NCI-H1417 (cell line): ENCODE data around the gene SART1.

Experiments
- DNase-seq, 3 experiments: peaks; one replicate each; lab custom pipeline; 2025; lab: John Stamatoyannopoulos, UW

The SART1 gene

DNA sequence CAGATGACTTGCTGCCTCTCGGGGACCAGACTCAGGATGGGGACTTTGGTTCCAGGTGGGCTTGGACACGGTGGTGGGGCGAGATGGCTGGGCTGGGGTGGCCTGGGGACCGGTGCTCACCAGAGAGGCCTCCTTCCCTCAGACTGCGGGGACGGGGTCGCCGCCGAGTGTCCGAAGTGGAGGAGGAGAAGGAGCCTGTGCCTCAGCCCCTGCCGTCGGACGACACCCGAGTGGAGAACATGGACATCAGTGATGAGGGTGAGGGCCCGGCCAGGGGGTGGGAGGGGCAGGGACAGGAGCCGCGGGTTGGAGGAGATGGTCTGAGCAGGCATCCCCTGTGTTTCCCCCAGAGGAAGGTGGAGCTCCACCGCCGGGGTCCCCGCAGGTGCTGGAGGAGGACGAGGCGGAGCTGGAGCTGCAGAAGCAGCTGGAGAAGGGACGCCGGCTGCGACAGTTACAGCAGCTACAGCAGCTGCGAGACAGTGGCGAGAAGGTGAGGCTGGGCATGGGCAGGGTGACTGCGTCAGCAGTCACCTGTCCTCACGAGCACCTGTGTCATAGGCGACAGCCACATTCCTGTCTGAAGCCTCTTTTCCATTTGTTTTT lies 5.9 kb downstream of the SART1 start:
- no peak for DNase-seq

DNA sequence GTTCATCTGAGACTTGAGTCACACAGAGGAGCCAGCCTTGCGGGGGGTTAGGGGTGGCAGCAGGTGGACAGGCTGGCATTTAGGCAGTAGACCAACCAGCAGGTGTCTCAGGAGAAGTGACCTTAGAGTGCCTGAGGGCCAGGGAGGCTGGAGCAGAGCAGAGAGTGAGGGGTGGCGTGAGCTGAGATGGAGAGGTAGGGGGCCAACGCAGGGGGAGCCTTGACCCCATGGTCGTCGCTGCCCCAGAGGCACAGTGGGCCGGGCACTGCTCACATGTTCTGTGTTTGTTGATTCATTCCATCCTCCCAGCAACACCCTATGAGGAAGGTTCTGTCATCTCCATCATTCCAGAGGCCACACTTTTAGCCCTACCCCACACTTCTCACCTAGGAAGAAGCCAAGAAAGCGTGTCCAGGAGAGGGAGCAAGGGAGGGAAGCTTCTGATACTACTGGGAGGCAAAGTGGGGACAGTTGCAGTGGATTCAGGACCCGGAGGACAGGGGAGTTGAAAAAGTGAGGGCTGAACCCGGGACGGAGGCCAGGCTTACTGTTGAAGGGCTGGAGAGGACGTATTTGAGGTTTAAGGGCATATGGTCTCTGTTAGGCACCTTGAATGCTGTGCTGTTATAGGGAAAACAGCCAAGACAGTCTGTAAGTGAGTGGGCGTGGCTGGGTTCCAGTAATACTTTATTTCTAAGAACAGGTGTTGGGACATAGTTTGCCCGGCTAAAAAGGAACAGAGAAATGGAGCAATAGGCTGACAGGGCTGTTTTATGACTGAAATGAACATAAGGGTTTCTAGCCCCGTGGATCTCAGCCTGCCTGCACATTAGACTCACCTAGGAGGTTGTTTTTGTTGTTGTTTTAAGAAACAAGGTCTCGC lies 7.3 kb downstream of the SART1 start:
- DNase-seq: no peak

DNA sequence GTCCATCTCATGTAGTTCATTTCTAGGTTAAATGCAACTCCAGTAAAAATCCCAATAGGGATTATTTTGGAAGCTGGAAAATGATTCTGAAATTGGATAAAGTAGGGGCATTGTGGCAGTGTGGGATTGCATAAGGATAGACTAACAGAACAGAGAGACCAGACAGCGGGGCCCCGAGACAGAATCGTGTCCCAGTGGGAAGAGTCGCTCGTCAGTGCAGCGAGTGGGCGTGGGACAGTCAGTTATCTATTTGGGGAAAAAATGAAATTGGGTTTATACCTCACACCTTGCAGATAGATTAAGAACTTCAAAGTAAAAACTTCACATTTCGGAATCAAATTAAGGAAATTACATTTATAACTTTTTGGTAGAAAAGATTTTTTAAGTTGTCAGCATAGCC lies 10.6 kb downstream of the SART1 start:
- no peak for DNase-seq

DNA sequence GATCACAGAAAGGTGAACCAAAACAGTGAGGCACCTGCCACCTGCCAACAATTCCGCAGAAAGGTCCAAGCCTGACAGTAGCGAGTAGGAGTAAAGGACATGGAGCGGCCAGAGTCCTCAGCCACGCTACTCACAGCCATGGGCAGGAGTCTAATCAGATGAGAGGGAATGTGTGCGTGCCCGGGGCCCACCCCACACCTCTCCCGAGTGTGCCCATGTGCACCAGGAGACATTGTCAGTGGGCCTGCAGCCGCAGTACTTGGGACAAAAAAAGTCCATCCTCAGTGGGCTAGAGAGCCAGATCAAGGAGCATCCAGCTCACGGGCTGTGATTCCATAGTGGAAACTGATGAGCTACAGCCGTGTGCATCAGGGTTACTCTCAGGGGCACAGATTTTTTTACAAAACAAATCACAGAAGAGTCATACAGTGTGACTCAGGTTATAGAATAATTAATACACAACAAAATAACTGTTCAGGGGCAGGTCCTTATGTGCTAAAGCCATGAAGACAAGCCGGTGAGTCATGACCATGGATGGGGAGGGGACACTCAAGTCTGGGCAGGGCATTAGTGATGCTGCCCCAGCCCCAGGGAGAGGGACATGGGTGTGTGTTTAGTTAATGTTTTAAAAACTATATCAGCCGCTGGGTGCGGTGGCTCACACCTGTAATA lies 12.0 kb downstream of the SART1 start:
- no peak for DNase-seq

DNA sequence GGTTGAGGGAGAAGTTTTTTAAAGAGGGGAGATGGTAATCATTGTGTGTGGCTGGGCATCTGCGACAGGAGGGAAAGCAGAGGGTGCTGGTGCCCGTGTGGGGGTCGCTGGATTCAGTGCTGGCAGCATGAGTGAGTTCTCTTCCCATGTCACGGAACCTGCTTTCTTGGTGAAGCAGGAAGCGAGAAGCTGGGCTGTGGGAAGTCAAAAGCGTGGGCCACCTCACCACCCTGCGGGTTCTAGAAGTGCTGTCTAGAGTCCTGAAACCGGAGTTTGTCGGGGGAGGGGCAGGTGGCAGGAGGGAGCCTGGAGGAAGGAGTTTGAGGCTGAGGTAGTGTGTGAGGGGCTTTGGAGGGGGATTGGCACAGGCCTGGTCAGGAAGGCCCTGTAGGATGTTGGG lies 14.2 kb downstream of the SART1 start:
- DNase-seq: no peak

DNA sequence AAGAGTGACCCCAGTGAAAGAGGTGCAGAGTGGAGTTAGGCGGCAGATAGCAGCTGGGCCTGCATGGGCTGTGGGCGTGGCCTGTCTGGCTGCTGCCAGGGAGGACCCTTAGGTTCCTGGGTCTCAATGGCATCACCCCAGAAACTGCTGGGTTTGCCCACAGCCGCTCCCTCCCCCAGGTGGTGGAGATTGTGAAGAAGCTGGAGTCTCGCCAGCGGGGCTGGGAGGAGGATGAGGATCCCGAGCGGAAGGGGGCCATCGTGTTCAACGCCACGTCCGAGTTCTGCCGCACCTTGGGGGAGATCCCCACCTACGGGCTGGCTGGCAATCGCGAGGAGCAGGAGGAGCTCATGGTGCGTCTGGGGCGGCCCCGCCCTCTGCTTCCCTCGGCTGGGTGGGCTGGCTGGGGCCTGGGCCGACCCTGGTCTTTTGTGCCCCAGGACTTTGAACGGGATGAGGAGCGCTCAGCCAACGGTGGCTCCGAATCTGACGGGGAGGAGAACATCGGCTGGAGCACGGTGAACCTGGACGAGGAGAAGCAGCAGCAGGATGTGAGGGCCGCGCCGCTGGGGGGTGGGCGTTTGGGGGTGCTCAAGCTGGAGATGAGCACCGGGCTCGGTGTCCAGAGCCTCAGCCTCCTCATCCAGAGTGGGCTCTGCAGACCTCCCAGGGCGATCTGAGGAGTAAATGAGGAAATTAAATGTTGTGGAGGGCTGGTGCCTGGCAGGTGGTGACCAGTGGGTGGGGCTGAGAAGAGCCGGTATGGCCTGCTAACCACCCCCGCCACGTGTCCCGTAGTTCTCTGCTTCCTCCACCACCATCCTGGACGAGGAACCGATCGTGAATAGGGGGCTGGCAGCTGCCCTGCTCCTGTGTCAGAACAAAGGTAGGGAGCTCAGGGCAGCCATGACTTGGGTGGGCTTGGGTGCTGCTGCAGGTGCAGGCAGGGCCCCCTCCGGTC lies 15.0 kb downstream of the SART1 start:
- DNase-seq: no peak

DNA sequence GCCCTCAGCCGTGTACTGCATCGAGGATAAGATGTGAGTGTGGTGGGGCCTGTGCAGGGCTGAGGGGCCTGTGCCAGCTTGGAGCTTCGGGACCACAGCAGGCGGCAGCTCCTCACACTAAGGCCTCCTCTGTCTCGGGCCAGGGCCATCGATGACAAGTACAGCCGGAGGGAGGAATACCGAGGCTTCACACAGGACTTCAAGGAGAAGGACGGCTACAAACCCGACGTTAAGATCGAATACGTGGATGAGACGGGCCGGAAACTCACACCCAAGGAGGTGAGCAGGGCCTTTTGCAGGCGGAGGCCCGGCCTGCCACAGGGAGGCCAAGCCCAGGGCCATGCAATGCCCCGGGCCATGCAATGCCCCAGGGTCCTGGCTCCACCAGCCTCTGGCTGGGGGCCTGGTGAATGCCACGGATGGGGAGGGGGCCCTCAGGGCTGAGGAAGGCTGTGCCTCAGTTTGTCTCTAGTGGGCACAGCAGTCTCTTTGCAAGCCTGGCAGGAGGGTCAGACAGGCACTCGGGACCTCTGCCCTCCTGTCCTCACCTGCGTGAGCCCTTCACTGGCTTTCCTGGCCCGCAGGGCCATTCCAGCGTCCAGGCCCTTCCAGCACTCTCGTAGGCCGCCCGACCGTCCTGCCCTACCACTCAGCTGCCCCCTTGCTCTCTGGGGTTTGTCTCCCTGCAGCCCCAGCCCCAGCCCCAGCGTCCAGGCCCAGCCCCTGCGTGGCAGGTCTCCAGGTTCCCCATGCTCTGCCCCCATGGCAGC lies 16.3 kb downstream of the SART1 start:
- no peak for DNase-seq

DNA sequence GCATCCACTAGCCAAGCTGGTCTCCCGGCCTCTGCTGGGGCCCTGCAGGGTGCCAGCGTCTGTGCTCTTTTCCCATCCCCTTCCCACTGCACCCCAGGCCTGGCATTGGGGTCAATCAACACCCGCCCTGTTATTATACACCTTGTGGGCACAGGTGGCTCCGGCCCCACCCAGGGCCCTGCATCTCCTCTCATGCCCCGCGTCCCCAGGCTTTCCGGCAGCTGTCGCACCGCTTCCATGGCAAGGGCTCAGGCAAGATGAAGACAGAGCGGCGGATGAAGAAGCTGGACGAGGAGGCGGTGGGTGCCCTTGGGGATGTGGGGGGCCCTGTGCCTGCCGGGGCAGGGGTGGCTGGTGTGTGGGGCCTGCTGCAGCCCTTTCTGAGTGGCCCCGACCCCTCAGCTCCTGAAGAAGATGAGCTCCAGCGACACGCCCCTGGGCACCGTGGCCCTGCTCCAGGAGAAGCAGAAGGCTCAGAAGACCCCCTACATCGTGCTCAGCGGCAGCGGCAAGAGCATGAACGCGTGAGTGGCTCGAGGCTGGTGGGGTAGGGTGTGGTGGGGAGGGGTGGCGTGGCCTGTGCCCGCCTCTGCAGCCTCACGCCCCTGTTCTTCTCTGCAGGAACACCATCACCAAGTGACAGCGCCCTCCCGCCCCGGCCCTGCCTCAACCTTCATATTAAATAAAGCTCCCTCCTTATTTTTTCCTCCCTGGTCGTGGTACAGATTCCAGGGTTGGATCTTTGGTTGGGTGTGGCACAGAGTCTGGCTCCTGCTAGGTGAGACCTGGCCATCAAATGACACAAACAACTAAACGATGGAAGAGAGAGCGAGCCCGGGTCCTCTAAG lies 17.1 kb downstream of the SART1 start:
- DNase-seq: no peak

DNA sequence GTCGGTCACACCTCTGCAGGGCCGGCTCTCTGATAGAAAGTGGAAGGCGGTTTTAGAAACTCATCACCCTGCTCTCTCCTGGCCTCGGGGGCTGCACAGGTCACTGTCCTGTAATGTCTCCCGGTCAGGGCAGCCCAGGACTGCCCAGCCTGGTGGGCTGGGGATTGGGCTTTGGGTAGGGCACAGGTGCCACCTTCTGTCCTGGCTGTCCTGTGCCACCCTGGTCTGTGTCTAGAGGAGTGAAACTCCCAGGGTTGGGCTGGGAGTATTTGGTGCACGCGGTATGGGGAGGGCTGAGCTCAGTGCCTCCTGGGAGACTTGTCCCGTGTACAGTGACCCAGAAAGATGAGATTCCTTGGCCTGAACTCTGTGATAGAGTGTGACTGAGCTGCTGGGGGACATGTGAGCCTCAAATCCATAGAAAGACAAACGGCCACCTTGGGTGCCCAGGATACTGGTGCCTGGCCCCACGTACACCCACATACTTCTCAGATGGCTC lies 17.8 kb downstream of the SART1 start:
- DNase-seq: no peak

DNA sequence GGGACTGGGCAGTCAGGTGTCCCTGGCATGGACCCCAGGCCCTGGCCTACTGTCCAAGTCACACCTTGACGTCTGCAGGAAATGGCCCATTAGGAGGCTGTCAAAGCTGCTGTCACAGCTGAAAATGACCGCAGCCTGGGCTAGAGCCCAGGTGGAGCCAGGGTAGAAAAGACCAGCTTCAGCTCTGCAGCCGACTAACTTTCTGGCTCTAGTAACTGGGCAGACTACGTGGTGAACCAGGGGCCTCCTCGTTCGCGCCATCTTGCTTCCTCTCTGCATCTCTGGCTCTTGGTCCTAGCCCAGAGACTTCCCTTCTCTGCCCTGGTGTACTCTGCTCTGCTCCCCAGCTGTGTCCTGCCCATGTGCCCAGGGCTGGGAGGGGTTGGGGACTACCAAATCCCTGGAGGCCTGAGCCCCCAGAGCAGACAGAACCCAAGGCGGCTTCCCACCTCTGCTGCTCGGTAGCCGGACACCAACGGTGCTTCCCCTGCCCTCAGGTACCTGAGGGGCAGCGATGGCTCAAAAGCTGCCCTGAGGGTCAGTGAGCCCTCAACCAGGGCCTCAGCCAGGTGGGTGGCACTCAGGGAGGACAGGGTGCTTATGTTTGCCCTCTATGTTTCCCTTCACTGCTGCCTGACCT lies 19.7 kb downstream of the SART1 start:
- DNase-seq: no peak

DNA sequence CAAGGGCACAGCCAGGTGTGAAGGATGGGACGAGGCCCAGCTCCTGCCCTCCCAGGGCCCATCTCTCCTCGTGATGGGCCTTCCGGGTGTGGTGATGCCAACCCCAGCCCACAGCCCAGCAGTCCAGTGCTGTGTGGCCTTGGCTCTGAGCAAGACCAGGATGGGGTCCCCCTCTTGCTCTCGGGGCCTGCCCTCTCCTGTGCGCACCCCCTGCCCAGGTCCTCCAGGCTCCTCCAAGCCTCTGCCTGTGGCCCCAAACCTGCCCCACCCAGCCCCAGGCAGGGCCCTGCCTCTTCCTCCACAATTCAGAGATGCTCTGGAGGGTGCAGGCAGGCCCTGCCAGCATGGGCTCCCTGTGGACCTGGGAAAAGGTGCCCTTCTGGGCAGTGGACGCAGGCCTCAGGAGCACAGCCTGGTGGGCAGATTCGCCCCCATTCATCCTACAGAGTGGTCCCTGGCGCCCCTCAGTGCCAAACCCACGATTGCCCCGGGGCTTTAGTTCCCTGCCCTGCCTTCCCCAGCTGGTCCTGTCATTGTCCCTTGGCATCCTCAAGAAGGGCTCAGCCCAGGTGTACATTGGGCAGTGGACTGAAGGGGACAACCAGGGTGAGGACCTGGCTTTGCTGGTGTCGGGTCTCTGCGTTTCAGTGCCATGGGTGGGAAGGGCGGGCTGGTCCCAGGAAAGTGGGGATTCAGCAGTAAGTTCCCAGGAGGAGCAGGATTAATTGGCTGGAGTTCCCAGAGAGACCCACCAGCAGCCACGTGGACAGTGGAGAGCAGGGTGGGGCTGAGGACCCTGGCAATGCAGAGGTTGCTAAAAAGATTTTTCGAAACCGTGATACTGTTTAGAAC lies 20.7 kb downstream of the SART1 start:
- DNase-seq: no peak

DNA sequence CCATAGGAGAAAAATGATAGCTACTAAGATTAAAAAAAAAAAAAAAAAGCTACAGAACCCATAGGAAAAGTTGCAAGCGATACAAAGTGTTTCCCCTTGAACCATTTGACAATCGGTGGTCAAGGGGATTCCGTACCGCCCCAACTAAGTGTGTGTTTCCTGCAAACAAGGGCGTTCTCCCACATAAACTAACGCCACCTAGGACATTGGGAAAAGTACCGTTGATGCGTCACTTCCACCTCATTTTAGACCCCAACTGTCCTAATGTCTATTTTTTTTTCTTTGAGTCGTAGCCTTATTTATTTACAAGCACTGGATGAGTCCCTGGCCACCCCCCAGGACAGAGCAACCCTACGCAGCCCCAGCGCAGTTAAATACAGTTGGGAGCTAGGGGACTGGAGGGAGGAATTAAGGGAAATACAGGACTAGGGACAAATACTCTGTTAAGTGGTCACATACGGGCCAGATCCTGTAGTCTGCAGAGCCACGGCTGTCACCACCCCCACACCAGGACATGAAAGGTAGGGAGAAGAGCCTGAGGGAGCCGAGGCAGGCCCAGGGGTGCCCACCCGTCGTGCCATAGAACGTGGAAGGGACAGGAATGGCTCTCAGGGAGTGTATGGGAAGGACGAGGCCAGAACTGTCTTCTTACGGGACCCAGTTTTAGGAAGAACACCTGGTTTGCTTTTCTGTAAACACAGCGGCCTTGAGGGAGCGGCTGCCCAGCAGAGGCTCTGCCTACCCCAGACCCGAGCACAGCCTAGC lies 21.5 kb downstream of the SART1 start:
- no peak for DNase-seq

DNA sequence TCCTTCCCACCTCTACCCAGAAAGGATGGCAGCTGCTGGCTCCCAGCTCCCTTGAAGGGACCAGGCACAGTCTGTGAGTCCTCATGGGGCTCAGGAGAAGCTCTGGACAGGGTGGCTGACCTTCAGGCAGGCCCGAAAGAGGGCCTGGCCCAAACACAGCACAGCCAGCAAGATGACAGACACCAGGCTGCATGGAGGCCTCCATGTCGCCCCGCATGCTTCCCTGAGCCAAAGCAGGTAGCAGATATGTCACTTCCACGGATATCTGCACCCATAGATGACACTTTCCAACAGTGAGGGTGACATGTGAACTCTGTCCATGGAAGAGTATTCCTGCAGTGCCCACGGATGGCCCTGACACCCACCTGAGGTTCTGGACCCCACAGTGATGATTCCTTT lies 22.1 kb downstream of the SART1 start:
- DNase-seq: no peak

DNA sequence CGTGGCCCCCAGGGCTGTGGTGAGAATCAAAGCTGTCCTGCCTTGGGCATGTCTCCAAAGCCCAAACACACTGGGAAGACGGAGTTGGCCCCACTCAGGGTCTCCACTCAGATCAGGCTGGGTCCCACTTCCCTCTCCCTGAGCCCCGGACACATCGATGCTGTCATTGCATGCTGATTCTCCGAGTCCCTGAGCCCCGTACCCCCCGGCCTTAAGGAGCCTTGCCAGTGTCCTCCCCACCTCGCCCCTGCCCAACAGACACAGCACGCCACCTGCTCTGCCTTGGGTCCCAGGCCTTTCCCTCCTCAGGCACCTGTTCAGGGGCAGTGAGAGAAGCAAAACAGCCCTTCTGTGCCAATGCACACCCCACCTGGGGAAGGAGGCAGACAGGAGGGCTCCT lies 25.8 kb downstream of the SART1 start:
- no peak for DNase-seq

DNA sequence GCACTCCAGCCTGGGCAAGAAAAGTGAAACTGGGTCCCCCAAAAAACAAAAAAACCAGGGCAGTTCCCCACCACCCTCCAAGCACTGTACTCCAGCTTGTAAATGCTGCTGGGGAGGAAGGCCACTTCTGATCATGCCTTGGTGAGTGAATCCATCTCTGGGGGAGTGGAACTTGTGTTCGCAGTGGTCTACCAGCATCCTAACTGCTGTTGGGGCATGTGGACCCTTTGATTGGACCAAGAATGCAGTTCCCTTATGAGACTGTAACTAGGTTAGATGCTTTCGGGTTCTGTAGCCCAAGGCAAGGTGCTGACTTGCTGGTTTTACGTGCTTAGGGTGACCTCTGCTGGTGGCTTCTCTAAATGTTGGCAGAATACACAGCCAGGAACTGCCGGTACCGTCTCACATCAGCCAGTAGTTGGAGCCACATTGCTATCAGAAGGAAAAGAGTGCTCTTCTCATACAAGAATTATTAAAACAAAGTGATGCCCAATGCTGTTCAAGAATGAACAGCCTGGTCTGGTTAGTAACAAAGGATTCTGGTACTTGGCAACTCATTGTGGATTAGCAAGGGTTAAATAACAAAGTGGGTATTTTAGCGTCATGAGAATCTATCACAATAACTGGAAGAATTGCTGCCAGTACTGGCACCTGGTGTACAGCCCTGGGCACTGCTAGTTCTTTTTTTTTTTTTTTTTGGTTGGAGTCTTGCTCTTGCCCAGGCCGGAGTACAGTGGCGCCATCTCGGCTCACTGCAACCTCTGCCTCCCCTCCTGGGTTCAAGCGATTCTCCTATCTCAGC lies 27.5 kb downstream of the SART1 start:
- DNase-seq: peak; percentile 86 to 98 (median 93)

DNA sequence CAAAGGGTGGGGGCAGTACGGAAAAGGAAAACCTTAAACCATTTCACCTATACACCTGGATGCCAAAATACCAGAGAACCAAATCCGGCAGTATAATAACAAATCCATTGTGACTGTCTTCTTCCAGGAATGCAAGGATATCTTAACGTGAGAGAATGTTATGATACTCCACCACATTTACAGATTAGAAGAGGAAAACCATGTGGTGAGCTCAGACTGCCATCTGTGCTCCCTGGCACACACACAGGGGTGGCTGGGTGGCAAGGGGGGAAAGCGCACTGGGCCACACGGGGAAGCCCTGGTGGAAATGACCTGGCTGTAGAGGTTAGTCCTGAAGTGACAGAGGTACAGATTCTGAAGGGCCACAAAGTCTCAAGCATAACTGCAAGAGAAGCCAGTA lies 30.5 kb downstream of the SART1 start:
- DNase-seq: no peak

DNA sequence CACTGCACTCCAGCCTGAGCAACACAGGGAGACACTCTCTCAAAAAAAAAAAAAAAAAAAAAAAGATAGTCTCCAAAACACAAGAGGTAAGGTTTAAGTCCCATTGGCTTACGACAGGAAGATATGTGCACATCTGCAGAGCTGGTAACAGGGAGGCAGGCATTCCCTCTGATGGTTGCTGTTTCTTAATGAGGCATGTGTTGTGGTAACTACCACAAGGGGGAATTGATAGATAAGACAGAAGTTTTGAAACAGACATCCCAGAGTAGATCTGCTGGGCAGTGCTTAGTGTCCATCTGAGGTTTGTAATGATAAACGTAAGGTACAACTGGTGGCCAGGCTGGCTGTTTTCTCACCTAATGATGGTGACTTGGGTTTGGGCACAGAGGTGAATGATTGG lies 35.8 kb downstream of the SART1 start:
- no peak for DNase-seq
